HepG2 (cell line): ENCODE data around the gene SLC48A1. TPM values are rescaled to one million over a fixed set of nuclear protein-coding genes. Genes with fewer than 3 reads are reported as not detected.

Source experiments
- ATAC-seq: fragments of 200-7000 bp; cut with Tn5 transposase; 3 replicates; pipeline ENCODE4 v1.9.1; 2020; ENCODE audit warnings: mild to moderate bottlenecking, moderate library complexity
- BruUV-seq: library from RNA; stranded (reverse); fragments of 400-500 nt; replicated peaks from 2 replicates; lab custom pipeline; 2021; lab: Mats Ljungman, UMichigan
- CTCF ChIA-PET: fragments of 300-600 bp; formaldehyde crosslinking; extraction: SDS; loops from one replicate; lab custom pipeline; 2021; ENCODE audit warnings: low total read pairs, inconsistent platforms, low intra/inter-chr PET ratio; lab: Yijun Ruan, JAX
- POLR2A ChIA-PET: fragments of 350-600 bp; sonication (Branson Sonifier 250); formaldehyde crosslinking; loops from one replicate; lab custom pipeline; 2020; ENCODE audit warnings: antibody characterized with exemption, inconsistent platforms; lab: Yijun Ruan, JAX
- DNase-seq: peaks from one replicate; pipeline ENCODE4 v3.0.0-alpha.2; 2015; ENCODE audit warnings: low spot score
- FAIRE-seq: peaks from 3 replicates; lab custom pipeline; 2011; peaks lifted over from hg19 to GRCh38; lab: Jason Lieb, UNC
- H2AFZ ChIP-seq: one replicate; pipeline ENCODE4 v1.6.1; 2011; ENCODE audit warnings: low read length, inconsistent platforms
- H3K27ac ChIP-seq: fragments of 300-600 bp; 3 replicates; pipeline ENCODE4 v1.8.0; 2011; ENCODE audit warnings: mixed run types, mild to moderate bottlenecking, mixed read lengths, low read length, inconsistent platforms; ENCODE audit not compliant: insufficient read depth; ENCODE audit errors: extremely low read length
- H3K27me3 ChIP-seq, 2 experiments: fragments of 200-600 bp in 1 of 2; 2 replicates in 1 of 2; 3 replicates in 1 of 2; pipeline versions ENCODE4 v1.6.0 to v1.8.0; 2011; ENCODE audit warnings: low read length in 2 of 2, mild to moderate bottlenecking in 2 of 2, moderate library complexity in 2 of 2, inconsistent platforms in 1 of 2; ENCODE audit not compliant: insufficient read depth in 2 of 2, control insufficient read depth in 1 of 2
- H3K36me3 ChIP-seq, 2 experiments: fragments of 200-600 bp in 1 of 2; replicated peaks in 1 of 2; 2 replicates in 1 of 2; 3 replicates in 1 of 2; pipeline versions ENCODE4 v1.5.1 to v1.8.0; 2011; ENCODE audit warnings: low read length in 2 of 2, inconsistent platforms in 1 of 2; ENCODE audit not compliant: insufficient read depth in 2 of 2, control insufficient read depth in 1 of 2
- H3K4me1 ChIP-seq: 2 replicates; pipeline ENCODE4 v1.5.1; 2012; ENCODE audit warnings: low read length, inconsistent platforms; ENCODE audit not compliant: insufficient read depth
- H3K4me2 ChIP-seq: 2 replicates; pipeline ENCODE4 v1.6.0; 2011; ENCODE audit warnings: low read depth, low read length, inconsistent platforms
- H3K4me3 ChIP-seq, 3 experiments: fragments of 200-600 bp in 1 of 3; sonication (generic), shearing (Covaris generic) in 1 of 3; replicated peaks in 1 of 3; 2 replicates each; pipeline ENCODE4 v1.5.1; 2011 to 2016; ENCODE audit warnings: low read length in 3 of 3, inconsistent platforms in 2 of 3, low read depth in 2 of 3, mild to moderate bottlenecking in 2 of 3, control low read depth in 1 of 3, mixed read lengths in 1 of 3; ENCODE audit not compliant: insufficient read depth in 1 of 3
- H3K79me2 ChIP-seq: one replicate; pipeline ENCODE4 v1.6.1; 2011; ENCODE audit warnings: low read length, inconsistent platforms; ENCODE audit not compliant: insufficient read depth
- H3K9ac ChIP-seq: 2 replicates; pipeline ENCODE4 v1.6.0; 2011; ENCODE audit warnings: mild to moderate bottlenecking, low read depth, low read length, inconsistent platforms; ENCODE audit not compliant: insufficient read depth
- H3K9me3 ChIP-seq: 2 replicates; pipeline ENCODE4 v1.5.1; 2012; ENCODE audit warnings: mild to moderate bottlenecking, low read length
- H4K20me1 ChIP-seq: 2 replicates; pipeline ENCODE4 v1.6.0; 2011; ENCODE audit warnings: inconsistent platforms, mild to moderate bottlenecking, low read length, moderate library complexity; ENCODE audit not compliant: insufficient read depth
- DR1 ChIP-seq: sonication (generic); formaldehyde crosslinking; IDR thresholded peaks from 2 replicates; pipeline ENCODE4 v1.8.0; 2021; ENCODE audit warnings: mild to moderate bottlenecking, missing genetic modification reagents, inconsistent platforms
- HNRNPL ChIP-seq: fragments of 200-400 bp; formaldehyde crosslinking; IDR thresholded peaks from 2 replicates; pipeline ENCODE4 v1.6.1; 2017; ENCODE audit warnings: mild to moderate bottlenecking, low read depth, low read length
- HNRNPLL ChIP-seq: fragments of 200-400 bp; formaldehyde crosslinking; IDR thresholded peaks from 2 replicates; pipeline ENCODE4 v1.6.1; 2017; ENCODE audit warnings: mild to moderate bottlenecking, low read depth, low read length; ENCODE audit not compliant: poor library complexity, severe bottlenecking
- KLF15 ChIP-seq: sonication (generic); formaldehyde crosslinking; IDR thresholded peaks from 2 replicates; pipeline ENCODE4 v1.8.1; 2023; ENCODE audit warnings: borderline replicate concordance, mild to moderate bottlenecking, inconsistent platforms, missing genetic modification reagents, mixed read lengths
- NFIC ChIP-seq: IDR thresholded peaks from 2 replicates; pipeline ENCODE4 v1.6.1; 2012; ENCODE audit warnings: mild to moderate bottlenecking, low read length, inconsistent platforms
- RORA ChIP-seq: sonication (generic); formaldehyde crosslinking; IDR thresholded peaks from 2 replicates; pipeline ENCODE4 v1.5.0; 2020; ENCODE audit warnings: mild to moderate bottlenecking, missing genetic modification reagents, moderate library complexity
- SRF ChIP-seq: IDR thresholded peaks from 2 replicates; pipeline ENCODE4 v1.6.1; 2011; ENCODE audit warnings: mild to moderate bottlenecking, low read depth, low read length, moderate library complexity
- STAG1 ChIP-seq: sonication (generic); formaldehyde crosslinking; IDR thresholded peaks from 2 replicates; pipeline ENCODE4 v1.4.0; 2020; ENCODE audit warnings: missing genetic modification reagents
- ZBTB38 ChIP-seq: sonication (generic); formaldehyde crosslinking; IDR thresholded peaks from 2 replicates; pipeline ENCODE4 v1.5.1; 2020; ENCODE audit warnings: mild to moderate bottlenecking, missing genetic modification reagents
- ZKSCAN1 ChIP-seq: fragments of 150-350 bp; IDR thresholded peaks from 2 replicates; pipeline ENCODE4 v1.6.1; 2014; ENCODE audit warnings: low read length
- ZNF446 ChIP-seq: sonication (generic); formaldehyde crosslinking; IDR thresholded peaks from 2 replicates; pipeline ENCODE4 v1.5.0; 2020; ENCODE audit warnings: mild to moderate bottlenecking, missing genetic modification reagents
- WGBS: methylation state at CpG from one replicate; pipeline ENCODE4 v1.1.6; 2017; ENCODE audit warnings: low lambda C conversion rate; 5-methylcytosine and 5-hydroxymethylcytosine counted together
- in situ Hi-C: cut with HindIII; loops from 2 replicates; pipeline ENCODE4 v1.10.0; 2017; ENCODE audit warnings: low pct_unique_long_range_greater_than_20kb; ENCODE audit not compliant: extremely low pct_ligation_motif_present
- intact Hi-C: fragments of 100-400 bp; cut with micrococcal nuclease; formaldehyde crosslinking; loops from one replicate; pipeline ENCODE4 v1.10.0; 2022; ENCODE audit not compliant: unreplicated experiment
- polyA plus RNA-seq, 8 experiments: library from polyadenylated mRNA; depleted of rRNA in 3 of 8; stranded (reverse) in 7 of 8; unstranded in 1 of 8; fragments of >200 nt; fragmentation: Illumina TruSeq in 4 of 8; extraction: Trizol in 4 of 8; gene quantifications; 2 replicates each; pipeline versions ENCODE4 v1.2.1 to v1.2.3, GENCODE V29; 2011 to 2016; ENCODE audit warnings: low read depth in 4 of 8, missing spikeins in 1 of 8, mixed read lengths in 1 of 8; ENCODE audit not compliant: insufficient read depth in 1 of 8
- total RNA-seq, 5 experiments: library from RNA; depleted of rRNA; stranded (reverse); fragments of >200 nt; fragmentation: Illumina TruSeq; extraction: Trizol; gene quantifications; 2 replicates each; pipeline ENCODE4 v1.2.3, GENCODE V29; 2016; ENCODE audit warnings: low read depth in 1 of 5
- TF ChIP-seq, protein P1 (sequence below): sonication (generic); formaldehyde crosslinking; IDR thresholded peaks from 2 replicates; pipeline ENCODE4 v1.8.1; 2023; ENCODE audit warnings: mild to moderate bottlenecking, missing genetic modification reagents
- TF ChIP-seq, protein P2 (sequence below): sonication (generic); formaldehyde crosslinking; IDR thresholded peaks from 2 replicates; pipeline ENCODE4 v1.8.1; 2023; ENCODE audit warnings: mild to moderate bottlenecking, missing genetic modification reagents, borderline replicate concordance
- TF ChIP-seq, protein P3 (sequence below): sonication (generic); formaldehyde crosslinking; IDR thresholded peaks from 2 replicates; pipeline ENCODE4 v1.5.0; 2020; ENCODE audit warnings: mild to moderate bottlenecking, missing genetic modification reagents, moderate library complexity
- TF ChIP-seq, protein P4 (sequence below): sonication (generic); formaldehyde crosslinking; IDR thresholded peaks from 2 replicates; pipeline ENCODE4 v1.5.0; 2020; ENCODE audit warnings: mild to moderate bottlenecking, low read depth, missing genetic modification reagents, borderline replicate concordance
- TF ChIP-seq, protein P5 (sequence below): sonication (generic); formaldehyde crosslinking; IDR thresholded peaks from 2 replicates; pipeline ENCODE4 v1.5.1; 2020; ENCODE audit warnings: mild to moderate bottlenecking, missing genetic modification reagents, moderate library complexity

SLC48A1 gene
- total and polyA plus RNA-seq, 2 of the 13 experiments (the other 11 are each of a cell fraction or from before 2014, with no cell fraction given), result 2.2 to 3.7 TPM

DNA sequence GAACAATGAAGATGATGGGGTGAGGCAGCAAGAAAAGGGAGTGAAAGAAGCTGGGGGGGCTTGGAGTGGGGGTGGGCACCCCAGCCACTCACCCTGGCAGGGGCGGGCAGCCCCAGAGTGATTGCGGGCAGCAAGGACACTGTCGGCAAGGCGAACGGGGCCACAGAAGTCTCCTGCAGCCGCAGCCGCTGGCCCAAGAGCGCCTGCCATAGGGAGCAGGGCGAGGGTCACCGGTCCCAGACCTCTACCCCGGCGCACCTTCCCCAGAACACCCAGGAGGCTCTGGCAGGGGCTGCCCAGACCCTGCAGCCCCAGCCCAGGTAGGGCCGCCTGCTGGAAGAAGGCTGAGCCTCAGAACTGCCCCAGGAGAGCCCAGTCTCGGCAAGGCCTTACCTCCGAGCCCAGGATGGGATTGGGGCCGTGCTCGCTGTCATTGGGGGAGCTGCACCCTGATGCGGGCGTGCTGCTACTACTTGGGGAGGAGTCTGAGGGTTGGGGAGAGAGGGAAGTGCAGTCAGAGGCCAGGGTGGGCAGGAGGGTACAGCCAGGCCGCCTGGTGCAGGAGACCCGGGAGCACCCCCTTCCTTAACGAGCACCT, 22.9 kb downstream of the SLC48A1 start (continued):
- TF ChIP-seq, protein P1, sequence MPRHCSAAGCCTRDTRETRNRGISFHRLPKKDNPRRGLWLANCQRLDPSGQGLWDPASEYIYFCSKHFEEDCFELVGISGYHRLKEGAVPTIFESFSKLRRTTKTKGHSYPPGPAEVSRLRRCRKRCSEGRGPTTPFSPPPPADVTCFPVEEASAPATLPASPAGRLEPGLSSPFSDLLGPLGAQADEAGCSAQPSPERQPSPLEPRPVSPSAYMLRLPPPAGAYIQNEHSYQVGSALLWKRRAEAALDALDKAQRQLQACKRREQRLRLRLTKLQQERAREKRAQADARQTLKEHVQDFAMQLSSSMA (CRISPR knock-in tag), result no peak
- TF ChIP-seq NFIC (no peak), RORA (CRISPR knock-in tag) (no peak), ZBTB38 (CRISPR knock-in tag) (no peak), SRF (no peak), ZNF446 (CRISPR knock-in tag) (no peak)

DNA sequence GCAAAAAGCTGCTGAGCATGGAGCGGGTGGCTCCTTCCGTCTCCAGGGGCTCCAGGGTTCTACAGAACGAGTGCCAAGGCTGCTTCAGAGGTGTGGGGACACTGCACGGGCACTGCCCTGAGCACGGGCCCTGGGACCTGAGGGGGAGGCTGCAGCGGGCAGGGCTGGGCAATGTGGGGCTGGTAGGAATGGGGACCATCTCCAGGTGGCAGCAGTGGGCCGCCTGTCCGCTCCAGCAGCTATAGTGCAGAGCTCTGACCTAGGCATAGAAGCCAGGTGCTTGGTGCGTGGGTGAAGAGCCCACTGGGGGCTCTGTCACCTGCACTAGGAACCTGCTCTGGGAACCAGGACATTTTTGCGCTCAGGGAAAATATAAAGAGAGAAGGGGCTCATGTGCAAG, 24.4 kb downstream of the SLC48A1 start:
- ATAC-seq, result peak; percentile 77
- intact Hi-C loops, result loop anchor here (1.0 kb wide), 1 partner anchor 40 kb away; no protein-coding TSS in a partner anchor
- no TSS peak for BruUV-seq
- WGBS, result 84% methylated on average over 7 of the region's 10 CpGs
- Histone ChIP-seq H3K4me2 (no peak overlapping the region), H3K4me1 (no peaks in the 10 kb centered on the region), H2AFZ (no peak overlapping the region), H3K27me3 (no peaks in the 10 kb centered on the region), H3K4me3 (no peak overlapping the region), H3K36me3 (peaks cover 0 to 2% of the 10 kb centered on the region in 2 experiments; a peak in 1 of 5 replicates), H4K20me1 (no peaks in the 10 kb centered on the region), H3K9ac (no peak overlapping the region), H3K27ac (no peak overlapping the region), H3K9me3 (no peaks in the 10 kb centered on the region), H3K79me2 (no peaks in the 10 kb centered on the region)
- CTCF ChIA-PET, result interaction anchor here (1.2 to 3.7 kb wide), 2 partner anchors 37 to 41 kb away, joined by 4 to 33 read pairs; no protein-coding TSS in a partner anchor
- POLR2A ChIA-PET, result no interaction called here
- no peak for DNase-seq
- no peak for FAIRE-seq
- in situ Hi-C loops, result no loop called here
- TF ChIP-seq DR1 (no peak), HNRNPLL (peak; percentile 18), ZKSCAN1 (no peak), HNRNPL (0 out of 2 replicates have a peak, but pooled peaks have one; percentile 40), KLF15 (CRISPR knock-in tag) (no peak), STAG1 (peak; percentile 78)
- TF ChIP-seq, protein P2, sequence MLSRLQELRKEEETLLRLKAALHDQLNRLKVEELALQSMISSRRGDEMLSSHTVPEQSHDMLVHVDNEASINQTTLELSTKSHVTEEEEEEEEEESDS, result no peak
- TF ChIP-seq, protein P3, sequence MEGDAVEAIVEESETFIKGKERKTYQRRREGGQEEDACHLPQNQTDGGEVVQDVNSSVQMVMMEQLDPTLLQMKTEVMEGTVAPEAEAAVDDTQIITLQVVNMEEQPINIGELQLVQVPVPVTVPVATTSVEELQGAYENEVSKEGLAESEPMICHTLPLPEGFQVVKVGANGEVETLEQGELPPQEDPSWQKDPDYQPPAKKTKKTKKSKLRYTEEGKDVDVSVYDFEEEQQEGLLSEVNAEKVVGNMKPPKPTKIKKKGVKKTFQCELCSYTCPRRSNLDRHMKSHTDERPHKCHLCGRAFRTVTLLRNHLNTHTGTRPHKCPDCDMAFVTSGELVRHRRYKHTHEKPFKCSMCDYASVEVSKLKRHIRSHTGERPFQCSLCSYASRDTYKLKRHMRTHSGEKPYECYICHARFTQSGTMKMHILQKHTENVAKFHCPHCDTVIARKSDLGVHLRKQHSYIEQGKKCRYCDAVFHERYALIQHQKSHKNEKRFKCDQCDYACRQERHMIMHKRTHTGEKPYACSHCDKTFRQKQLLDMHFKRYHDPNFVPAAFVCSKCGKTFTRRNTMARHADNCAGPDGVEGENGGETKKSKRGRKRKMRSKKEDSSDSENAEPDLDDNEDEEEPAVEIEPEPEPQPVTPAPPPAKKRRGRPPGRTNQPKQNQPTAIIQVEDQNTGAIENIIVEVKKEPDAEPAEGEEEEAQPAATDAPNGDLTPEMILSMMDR (CRISPR knock-in tag), result peak; percentile 74
- TF ChIP-seq, protein P4, sequence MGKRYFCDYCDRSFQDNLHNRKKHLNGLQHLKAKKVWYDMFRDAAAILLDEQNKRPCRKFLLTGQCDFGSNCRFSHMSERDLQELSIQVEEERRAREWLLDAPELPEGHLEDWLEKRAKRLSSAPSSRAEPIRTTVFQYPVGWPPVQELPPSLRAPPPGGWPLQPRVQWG (CRISPR knock-in tag), result no peak
- TF ChIP-seq, protein P5, sequence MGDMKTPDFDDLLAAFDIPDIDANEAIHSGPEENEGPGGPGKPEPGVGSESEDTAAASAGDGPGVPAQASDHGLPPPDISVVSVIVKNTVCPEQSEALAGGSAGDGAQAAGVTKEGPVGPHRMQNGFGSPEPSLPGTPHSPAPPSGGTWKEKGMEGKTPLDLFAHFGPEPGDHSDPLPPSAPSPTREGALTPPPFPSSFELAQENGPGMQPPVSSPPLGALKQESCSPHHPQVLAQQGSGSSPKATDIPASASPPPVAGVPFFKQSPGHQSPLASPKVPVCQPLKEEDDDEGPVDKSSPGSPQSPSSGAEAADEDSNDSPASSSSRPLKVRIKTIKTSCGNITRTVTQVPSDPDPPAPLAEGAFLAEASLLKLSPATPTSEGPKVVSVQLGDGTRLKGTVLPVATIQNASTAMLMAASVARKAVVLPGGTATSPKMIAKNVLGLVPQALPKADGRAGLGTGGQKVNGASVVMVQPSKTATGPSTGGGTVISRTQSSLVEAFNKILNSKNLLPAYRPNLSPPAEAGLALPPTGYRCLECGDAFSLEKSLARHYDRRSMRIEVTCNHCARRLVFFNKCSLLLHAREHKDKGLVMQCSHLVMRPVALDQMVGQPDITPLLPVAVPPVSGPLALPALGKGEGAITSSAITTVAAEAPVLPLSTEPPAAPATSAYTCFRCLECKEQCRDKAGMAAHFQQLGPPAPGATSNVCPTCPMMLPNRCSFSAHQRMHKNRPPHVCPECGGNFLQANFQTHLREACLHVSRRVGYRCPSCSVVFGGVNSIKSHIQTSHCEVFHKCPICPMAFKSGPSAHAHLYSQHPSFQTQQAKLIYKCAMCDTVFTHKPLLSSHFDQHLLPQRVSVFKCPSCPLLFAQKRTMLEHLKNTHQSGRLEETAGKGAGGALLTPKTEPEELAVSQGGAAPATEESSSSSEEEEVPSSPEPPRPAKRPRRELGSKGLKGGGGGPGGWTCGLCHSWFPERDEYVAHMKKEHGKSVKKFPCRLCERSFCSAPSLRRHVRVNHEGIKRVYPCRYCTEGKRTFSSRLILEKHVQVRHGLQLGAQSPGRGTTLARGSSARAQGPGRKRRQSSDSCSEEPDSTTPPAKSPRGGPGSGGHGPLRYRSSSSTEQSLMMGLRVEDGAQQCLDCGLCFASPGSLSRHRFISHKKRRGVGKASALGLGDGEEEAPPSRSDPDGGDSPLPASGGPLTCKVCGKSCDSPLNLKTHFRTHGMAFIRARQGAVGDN (CRISPR knock-in tag), result 0 out of 2 replicates have a peak, but pooled peaks have one; percentile 14
